ENCODE data around the gene TMEM52B. TPM values are rescaled to one million over a fixed set of nuclear protein-coding genes. Genes with fewer than 3 reads are reported as not detected.

Gene TMEM52B
- not detected in 2 replicates for total RNA-seq

DNA sequence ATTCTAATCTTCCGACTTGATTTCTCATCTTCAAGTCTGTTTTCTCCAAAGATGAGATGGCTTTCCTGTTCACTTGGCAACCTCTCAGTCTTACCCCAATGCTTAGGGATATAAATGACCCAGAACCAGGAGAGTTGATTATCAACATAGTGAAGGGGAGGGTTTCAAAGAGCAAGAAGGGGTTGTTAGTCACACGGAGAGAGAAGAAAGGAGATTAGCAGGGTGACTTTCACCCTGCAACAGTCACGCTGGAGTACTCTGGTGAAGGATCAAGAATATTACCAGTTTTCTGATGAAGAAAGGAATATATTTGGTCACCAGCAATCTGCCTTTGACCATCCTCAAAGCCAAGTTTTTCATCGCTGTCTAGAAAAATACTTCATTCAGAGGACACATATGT lies at the start of gene TMEM52B:
Gene TMEM52B (plus strand): TSS at position 212 of the 400 bp plus-strand sequence. CDS start 543 bp downstream, outside the sequence.
- DNase-seq, result no peak

DNA sequence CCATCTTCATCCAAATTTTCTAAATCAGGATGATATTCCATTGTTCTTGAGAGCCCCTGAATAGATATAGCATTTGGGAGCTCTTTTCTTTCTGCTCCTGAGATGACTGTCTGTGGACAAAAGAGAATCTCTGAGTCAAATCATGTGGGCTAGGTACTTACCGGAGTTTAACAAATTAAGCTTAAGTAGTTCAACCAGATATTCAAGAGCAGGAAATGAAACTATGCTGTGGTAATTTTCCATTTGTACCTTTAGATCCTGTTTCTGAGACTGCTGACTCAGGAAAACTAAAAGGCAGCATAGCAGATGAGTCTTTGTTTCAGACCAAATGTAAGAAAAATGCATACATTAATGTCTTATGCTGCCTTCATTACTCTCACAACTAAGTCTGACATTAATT lies 48.8 kb upstream of the TMEM52B start, which contains the start of gene CLEC7A:
Gene CLEC7A (minus strand): TSS at position 158 of the 400 bp plus-strand sequence. CDS start 117 bp downstream, at position 41.
- DNase-seq, result peak; percentile 28

DNA sequence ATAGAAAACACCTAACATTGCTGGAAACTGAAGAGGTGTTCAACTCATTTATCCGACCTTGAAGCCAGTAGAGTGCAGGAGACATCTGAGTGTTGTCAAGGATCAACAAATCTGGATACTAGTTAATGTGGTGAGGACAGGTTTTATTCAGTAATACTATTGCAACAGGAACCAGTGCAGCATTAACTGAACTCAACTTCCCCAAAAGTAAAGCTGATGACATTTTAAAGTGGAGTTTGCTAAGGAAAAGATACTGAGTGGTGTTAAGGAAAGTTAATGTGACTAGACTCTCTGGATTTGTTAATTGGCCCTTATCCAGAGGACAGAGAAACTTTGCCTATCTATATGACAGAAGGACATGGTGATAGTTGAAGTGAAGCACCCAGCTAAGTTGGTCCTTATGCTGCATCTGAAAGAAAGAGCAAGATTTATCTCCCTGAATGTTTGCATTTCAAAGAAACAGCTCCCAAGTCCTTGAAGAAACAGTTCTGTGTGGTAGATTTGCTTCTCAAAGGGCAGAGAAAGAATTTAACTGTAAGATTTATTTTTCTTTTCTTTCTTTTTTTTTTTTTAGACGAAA lies 47.6 kb upstream of the TMEM52B start:
- DNase-seq, result no peak

DNA sequence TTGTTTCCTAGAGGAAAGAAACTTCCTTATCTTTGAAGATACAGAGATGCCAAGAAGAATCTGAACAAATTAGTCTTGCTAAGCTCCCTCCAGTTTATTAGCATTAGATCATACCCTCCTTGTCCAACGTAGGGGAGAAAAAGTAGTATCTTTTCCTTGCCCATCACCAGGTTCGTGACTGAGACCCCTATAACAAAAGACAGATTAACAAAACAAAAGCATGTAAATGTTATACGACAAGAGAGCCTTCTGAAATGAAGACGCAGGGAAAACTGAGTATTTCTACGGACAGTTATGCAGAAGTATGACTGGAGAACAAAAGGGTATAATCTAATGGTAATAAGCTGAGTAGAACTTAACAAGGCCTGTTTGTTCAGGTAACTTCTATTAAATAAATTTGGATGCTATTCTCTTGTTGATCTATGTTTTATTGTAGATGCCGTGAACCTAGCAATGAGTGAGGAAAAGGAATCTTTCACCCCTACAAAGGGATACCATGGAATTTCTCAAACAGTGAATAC lies 45.9 kb upstream of the TMEM52B start:
- DNase-seq, result no peak

DNA sequence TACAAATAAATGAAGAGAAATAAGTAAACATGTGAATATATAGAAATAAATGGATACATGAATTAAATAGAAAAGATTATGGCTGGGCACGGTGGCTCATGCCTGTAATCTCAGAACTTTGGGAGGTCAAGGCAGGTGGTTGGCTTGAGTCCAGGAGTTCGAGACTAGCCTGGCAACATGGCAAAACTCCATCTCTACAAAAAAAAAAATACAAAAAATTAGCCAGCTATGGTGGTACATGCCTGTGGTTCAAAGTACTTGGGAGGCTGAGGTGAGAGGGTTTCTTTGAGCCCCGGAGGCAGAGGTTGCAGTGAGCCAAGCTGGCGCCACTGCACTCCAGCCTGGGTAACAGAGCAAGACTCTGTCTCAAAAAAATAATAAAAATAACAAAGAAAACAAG lies 43.7 kb upstream of the TMEM52B start:
- DNase-seq, result no peak

DNA sequence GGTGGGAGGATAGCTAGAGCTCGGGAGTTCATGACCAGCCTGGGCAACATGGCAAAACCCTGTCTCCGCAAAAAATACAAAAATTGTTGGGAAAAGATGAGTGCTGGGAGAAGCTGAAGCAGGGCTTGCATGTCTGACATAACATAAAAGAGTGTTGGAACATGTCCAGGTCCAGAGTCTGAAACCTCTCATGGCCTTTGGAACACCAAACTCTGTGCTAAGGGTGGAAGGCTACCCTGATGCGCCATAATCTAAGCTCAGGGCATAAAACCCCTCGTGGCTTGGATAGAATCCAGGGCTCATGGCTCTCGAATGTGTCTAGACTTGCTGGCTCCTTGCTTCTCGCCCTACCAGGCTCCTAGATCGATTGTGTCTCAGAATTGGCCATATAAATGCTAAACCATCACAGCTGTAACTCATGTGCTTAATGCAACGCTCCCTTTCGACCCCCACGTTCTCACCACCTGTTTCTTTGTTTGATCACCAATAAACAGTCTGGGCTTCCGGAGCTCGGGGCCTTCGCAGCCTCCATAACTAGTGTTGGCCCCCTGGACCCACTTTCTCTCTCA lies 42.1 kb upstream of the TMEM52B start:
- no peak for DNase-seq

DNA sequence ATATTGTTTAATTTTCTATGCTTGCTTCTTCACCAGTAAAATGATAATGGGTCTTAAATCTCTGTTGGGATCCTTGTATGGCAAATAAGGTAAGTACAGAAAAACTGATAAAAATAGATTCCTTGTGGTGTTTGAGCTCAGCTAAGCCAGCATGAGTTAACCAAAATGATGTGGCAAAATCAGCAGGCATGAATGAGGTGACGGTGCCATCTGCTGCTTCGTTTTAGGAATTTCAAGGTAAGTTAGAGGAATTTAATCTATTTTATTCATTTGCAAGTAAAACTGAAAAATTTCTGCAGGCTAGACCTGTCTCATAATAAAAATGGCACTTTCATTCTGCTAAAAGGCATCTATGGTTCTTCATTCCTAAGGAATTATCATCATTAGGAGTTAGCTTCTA lies 38.8 kb upstream of the TMEM52B start:
- peak; percentile 90 for DNase-seq

DNA sequence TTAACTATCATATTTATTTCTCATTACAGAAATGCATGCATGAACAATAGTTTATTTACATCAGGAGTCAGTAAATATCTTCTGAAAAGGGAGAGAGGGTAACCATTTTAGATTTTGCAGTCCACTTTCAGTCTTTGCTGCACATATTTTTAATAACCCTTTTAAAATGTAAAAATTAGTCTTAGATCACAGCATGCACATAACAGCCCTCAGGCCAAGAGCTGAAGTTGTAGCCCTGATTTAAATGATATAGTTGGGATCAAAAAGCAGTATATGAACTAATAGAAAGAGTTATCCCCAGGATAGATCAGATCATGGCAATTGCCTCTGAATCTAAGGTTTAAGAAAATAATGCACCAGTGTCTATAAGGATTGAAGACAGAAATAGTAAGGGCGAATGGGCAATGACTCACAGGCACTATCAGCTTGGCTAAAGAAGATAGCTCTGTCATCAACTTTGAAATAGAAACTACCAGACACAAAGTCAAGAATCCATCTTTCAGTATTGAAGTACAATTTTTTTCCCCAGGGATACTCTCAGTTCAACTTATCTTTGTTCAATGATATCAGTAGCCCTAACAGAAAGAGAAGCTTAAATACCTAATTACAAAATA lies 35.7 kb upstream of the TMEM52B start:
- DNase-seq, result peak; percentile 23

DNA sequence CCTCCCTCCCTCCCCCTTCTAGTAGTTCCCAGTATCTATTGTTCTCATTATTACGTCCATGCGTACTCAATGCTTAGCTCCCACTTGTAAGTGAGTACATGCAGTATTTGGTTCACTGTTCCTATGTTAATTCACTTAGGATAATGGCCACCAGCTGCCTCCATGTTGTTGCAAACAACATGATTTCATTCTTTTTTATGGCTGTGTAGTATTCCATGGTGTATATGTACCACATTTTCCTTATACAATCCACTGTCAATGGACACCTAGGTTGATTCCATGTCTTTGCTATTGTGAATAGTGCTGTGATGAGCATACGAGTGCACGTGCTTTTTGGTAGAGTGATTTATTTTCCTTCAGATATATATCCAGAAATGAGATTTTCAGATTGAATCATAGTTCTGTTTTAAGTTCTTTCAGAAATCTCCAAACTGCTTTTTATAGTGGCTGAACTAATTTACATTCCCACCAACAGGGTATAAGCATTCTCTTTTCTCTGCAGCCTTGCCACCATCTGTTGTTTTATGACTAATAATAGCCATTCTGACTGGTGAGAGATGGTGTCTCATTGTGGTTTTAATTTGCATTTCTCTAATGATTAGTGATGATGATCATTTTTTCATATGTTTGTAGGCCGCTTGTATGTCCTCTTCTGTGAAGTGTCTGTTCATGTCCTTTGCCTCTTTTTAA lies 31.0 kb upstream of the TMEM52B start:
- no peak for DNase-seq

DNA sequence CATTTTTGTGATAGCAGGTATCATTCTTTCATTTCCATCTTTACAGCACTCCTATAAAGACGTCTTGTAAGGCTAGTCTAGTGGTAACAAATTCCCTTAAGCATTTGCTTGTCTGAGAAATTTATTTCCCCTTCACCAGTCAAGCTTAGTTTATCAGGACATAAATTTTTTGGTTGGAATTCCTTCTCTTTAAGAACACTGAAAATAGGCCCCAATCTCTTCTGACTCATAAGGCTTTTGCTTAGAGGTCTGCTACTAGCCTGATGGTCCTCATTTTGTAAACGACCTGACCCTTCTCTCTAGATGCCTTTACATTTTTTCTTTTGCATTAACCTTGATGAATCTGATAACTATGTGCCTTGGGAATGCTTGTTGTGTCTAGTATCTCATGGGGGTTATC lies 27.2 kb upstream of the TMEM52B start:
- no peak for DNase-seq

DNA sequence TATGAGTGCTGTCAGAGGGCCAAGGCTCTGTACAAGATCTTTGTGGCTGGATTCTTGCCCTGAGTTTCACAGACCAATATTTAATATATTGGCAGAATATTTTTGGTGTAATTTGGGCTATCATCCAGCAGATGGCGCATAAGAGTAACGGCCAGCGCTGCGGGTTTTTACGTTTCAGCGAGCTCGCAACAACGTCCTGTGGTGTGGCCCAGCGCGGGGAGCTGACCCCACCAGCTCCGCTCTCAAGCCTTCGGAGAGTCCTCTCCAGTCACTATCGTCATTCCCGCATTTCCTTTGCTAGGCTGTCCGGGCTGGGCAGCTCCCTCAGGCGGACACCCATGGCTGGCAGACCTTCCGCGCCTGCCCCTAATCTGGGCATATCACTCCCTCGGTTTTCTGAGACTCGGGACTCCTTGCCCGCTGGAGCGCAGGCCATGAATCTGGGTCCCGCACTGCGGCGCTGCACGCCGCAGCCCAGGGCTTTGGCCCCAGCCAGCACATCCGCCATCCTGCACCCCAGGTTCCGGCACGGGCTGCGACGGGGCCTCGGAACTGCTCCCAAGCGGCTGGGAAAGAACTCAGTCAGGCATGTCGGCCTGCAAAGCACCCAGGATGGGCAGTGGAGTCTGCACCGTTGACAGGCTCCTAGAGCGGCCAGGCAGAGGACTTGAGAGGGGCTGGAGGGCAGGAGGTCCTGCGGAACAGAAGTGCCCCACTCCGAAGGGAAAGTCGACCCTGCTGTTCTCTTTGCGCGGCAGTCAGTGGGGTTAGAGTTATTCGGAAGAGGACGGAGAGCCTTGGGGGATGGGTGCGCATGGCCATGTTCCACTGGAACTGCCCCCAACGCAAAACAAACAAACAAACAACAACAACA lies 25.3 kb upstream of the TMEM52B start:
- DNase-seq, result peak; percentile 77

DNA sequence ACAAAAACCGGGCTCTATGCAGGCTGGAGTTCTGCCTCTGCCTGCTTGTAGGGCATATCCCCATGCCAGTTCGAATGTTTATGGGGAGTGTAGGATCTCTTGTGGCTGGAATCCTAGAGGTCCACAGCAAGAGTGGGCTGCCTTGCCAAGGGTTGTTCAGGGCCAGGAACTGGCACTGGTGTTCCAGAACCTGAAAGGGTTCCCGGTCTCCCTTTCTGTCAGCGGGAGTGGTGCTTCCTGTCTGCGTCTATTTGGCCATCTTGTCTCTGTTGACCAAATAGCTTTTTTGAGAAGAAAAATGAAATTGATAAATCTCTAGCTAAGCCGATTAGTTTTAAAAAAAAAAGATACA lies 24.7 kb upstream of the TMEM52B start:
- DNase-seq, result peak; percentile 5

DNA sequence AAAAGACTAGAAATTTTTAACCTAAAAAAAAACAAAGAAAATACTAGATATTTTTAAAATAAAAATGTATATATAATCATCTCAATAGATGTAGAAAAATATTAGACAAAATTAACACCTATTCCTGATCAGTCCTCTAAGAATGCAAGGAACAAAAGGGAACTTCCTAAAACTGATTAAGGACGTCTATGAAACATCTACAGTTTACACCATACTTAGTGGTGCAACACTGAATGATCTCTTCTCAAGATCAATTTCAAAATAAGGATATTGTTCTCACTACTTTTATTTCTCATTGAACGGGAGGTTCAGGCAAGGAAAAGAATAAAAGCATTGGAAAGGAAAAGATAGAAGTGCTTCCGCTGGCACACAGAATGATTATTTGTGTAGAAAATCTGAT lies 22.9 kb upstream of the TMEM52B start:
- DNase-seq, result no peak

DNA sequence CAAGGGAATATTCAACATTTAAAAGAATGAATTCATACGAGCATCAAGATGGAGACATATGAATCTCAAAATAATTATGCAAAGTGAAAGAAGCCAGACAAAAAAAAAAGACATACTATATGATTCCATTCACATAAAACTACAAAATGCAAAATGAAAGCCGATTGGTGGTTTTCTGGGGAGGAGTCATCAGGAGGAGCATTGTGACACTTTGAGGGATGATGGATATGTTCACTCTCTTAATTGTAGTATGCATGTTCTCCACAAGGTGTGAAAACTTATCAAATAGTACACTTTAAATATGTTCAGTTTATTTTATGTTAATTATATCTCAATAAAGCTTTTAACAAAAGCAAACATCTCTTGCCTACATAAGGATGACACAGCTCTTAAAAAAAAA lies 20.4 kb upstream of the TMEM52B start:
- DNase-seq, result no peak

DNA sequence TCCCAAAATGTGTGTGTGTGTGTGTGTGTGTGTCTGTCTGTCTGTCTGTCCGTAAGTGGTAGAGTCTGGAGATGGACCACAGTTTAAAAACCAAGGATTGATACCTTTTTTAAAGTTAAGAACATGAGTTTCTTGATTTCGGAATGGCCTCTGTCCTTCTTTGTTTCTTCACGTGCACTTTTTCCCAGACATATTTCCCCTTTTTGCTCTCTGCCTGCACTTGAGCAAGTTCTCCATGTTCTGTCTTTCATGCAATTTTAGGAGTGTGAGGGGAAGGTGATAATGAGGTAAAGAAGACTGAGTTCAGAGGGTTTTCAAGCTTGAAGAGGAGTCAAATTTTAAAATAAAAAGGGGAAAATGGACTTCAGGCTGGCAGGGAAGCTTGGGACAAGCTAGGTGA lies 19.6 kb upstream of the TMEM52B start:
- no peak for DNase-seq

DNA sequence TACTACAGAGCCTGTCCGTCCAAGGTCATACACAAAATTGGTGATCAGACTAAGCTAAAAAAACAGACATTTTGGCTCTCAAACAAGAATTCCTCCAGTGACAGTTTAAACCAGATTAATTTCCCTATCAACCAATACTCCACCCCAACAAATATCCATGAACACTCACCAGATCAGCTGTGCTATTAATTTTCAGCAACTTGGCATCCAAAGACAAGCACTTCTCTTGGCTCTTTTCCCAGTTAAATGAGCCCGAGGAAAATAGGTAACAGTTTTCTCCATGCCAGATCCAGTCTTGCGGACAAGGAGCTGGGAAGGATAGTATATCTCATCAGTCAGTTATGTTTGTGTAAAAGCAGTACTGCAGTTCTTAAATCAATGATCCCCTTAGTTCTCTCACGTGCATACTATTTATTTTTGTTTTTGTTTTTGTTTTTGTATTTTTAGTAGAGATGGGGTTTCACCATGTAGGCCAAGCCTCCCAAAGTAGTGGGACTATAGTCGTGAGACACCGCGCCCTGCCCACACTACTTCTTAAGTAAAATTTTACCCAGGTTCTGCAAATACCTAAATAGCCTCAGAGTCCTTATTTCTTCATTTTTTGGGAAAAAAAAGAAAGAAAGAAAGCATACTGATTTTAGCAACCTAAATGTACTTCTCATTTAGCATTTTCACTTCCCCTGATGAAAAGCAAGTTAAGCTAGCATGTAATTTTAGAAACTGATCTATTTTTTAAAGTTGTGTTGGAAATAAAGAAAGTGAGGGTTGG lies 18.0 kb upstream of the TMEM52B start:
- DNase-seq, result no peak

DNA sequence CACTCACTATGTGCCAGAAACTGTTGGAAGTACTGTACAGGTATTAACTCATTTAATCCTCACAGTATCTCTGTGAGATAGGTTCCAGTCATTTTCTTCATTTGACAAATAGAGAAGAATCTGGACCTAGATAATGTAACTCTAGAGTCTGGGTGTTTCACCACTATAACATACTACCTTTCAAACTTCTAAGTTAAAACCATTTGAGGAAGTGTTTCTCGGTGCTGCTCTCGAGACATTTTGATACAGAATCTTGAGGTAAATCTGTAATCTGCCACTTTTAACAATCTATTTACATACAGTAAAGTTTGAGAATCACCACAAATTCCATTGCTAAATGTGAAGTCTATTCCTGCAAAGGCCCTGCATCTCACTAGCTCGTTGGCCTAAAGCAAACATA lies 15.7 kb upstream of the TMEM52B start:
- DNase-seq, result no peak

DNA sequence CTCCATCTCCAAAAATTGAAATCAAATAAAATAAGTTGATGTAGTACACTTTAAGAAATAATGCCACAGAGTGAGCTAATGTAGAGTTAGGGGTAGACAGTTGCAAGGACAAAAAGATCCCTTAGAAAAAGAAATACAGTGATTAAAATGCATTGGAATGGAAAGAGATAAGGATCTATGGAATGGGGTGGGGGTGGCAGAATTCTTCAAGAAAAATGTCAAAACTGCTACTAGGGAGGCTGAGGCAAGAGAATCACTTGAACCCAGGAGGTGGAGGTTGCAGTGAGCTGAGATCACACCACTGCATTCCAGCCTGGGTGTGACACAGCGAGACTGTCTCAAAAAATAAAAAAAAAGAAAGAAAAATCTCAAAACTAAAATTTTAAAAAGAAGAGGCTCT lies 13.4 kb upstream of the TMEM52B start:
- DNase-seq, result no peak

DNA sequence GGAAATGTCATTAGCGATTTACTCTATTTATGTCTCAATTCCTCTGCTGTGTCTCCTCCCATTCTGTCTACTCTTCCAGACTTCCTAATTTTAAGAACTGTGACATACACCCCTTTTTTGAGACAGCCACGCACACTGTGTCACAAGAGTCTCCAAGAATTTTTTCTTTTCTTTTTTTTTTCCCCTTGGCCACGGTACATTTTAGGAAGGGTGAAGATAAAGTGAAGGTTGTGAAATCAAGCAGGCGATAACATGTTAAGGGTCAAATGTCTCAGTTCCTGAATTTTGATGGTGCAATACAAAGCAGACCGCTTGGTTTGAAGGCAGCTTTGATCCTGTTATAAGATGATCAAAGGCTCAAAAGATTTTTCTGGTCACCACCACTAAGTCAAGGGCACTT lies 11.2 kb upstream of the TMEM52B start:
- DNase-seq, result no peak

DNA sequence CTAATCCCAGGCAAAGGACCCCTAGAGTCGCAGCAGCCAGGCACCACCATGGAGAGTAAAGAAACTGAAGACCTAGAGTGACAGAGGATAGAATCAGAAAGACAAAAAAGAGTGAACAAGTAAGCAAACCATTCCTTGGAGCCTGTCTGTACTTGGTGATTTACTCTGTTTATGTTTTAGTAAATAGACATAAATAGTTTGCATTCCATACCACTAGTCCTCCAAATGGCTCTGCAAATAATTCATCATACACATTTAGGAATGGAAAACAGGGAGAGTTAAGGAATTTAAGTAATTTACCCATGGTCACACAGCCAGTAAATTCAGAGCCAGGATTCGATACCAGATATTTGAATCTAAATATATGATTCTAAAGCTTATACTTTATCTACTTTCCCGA lies 9.7 kb upstream of the TMEM52B start:
- no peak for DNase-seq

DNA sequence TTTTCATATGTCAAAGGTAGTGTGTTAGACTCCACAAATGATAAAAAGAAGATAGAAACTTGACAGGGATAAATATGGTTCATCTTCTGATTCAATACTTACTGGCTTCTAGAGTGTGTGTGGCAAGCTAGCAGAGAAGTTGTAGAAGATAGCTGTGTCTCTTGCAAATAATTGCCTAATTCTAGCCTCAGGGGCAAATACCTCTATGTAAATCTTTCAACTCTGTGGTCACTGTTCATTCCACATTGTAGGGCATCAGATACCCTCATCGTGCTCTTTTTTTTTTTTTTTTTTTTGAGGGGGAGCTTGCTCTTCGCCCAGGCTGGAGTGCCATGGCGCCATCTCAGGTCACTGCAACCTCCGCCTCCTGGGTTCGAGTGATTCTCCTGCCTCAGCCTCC lies 8.6 kb upstream of the TMEM52B start:
- no peak for DNase-seq

Data from dermis blood vessel endothelial cell (primary cell).